Hematopoietic multipotent progenitor cell treated with erythropoietin and hydrocortisone succinate and interleukin-3 and kit ligand, for 4 days (in vitro differentiated cells): ENCODE data around the gene NRP1.
A peak's percentile ranks its signal among the peaks of the same experiment; 100 is the strongest.

Experiments used
- DNase-seq: peaks from one replicate; pipeline ENCODE4 v3.0.0-alpha.2; 2015

The NRP1 gene

DNA sequence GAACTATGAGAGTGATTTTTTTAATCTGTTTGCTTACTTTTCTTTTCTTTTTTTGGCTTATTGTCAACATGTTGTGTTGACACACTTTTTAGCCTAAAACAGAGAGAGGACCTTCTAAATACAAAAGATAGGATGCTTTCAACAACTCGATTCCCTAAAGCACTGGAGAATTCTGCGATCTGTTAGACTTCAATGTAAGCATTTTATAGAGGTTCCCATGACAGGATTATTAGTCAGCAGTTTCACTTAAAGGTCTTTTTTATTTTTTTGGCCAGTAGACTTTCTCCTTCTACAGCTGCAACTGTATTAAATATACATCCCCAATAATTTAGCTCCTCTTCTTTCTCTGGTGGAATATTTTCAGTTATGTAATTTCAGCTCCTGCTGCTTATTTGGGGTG is 12.7 kb upstream of the NRP1 start:
- no peak for DNase-seq

DNA sequence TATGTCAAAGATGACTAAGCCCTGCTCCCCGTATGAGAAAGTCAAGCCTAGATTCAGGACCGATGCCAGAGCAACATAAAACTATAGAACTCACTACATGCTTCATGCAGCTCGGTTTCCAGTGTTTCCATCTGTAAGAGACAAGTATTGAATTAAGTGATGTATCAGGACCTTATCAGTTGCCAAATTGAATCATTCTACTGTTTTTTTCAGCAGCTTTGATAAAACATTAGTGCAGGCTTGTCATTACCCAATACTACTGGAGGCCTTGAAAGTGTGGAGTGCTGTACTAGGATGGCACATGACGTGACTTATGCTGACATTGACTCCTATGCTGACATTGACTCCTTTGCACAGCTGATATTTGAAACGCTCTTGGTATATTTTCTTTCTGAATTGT is 10.8 kb upstream of the NRP1 start:
- no peak for DNase-seq

DNA sequence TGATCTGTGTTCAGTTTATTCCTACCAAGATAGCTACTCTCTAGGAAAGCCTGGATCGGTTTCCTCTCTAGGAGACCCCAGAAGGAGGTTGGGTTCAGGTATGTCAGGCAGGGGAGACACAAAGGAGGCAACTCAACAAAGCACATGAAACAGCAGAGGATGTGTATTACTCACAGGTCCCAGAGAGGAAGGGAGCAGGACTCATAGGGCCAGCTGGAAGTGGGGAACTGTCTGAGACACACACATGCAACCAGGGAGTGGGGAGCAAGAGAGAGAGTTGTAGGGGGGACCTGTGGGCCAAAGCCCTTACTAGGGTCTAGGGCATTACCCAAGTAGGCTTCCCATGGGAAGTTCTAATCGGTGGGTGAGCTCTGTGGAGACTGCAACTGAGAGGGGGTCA is 10.2 kb upstream of the NRP1 start:
- no peak for DNase-seq

DNA sequence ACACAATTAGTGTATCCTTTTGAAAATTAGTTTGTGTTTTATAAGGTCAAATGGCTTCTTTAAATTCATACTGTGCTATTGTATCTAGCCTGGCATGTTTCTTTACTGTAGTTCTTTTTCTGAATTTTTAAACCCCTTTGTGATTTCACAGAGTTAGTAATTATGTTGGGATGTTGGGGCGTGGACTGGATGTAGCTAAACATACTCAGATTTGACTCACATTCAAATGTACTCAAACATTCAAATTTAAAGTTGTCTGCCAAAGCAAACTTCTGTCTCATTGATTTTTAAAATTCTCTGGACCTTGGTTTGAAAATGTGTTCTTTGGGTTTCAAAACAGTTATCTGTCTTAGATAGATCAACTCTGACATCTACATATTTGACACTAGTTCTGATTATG is 7.2 kb upstream of the NRP1 start:
- DNase-seq: no peak

DNA sequence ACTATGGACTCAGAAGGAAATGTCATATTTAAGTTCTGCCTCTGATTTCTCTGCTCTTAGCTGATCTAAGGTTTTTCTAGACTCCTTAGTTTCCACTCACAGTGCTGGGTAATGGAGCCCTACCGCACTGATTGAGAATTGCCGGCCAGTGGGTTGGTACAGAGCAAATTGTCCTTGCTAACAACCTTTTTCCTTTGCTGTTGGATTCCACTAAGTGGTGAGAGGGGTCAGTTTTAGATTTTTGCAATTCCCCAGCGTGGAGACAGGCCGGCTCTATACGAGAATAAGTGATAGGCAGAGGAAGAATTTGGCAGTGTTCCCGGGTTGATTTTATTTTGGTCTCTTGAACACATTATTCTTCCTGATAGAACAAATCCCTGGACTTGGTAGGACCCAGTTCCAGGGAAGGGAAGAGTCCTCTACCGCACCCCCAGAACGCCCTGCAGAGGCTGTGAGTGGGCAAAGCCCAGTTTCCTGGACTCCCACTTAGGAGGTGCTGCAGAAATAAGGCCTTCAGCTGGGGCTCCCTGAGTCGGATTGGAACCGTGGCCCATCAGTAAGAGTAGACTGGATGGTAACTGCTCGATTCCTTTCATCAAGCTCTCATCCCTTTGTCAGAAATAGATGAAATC is 3.0 kb upstream of the NRP1 start:
- DNase-seq: no peak

DNA sequence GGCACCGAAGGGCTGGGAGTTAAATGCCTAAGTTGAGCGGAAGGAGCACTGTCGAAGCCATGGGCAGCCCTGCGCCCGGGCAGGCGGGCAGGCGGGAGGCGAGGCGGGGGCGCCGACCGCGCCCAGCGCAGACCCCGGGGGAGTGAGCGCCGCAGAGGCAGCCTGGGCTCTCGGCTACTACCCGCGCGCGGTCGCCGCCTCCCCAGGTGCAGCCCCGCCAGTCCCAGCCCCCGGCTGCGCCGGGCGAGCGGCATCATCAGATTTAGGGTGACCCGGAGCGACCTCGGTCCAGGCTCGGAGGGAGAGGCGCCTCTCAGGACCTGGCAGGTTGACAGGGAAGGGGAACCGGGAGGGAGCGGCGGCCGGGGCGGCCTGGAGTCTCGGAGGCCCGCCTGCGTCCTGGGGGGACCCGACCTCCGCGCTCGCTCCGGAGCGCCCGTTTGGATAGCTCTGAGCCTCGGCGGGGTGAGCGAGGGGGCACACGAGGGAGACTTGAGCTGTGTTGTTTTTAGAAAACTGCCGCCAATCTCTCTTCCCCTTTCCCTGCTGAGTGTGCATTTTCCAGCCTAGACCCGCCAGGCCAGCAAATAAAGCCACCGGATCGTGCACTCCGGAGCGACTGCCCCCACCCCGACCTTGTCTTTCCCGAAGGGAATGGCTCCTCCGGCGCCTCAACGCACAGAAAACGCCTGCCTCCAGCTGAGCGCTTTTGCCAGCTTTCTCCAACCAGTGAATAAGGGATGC is 2.3 kb upstream of the NRP1 start:
- no peak for DNase-seq

DNA sequence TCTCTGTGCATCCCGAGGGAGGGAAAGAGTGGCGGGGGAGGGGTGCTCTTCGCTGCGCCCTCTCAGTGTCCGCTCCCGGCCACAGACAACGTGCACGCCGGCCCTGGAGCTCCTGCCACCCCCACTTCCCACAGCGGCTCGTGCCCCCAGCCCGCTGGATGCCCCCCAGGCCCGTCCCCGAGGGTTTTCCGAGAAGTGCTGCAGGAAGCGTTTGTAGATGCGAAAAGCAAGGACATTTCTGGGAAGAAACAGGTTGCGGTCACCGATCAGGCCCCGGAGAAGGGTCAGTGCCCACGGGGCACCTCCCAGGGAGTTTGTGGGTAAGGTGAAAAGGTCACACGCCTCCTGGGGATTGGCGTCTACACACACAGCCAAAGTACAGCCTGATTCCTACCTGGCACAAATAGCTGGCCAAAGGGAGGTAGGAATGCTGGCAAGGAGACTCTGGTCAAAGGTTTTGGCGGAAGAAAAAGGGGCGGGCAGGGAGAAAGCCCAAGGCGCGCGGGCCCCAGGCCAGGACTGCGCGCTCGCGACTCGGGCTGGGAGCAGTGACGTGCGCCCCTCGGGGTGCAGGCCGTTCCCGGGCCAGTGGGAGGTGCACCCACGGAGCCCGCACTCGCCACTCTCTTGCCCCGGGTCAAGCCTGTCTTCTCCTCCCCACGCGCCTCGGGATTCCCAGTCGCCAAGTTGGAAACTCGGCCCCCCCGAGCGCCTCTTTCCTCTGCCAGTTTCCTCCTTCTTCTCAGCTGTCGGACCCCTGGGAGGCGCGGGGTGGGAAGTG is 1.5 kb upstream of the NRP1 start:
- DNase-seq: no peak

DNA sequence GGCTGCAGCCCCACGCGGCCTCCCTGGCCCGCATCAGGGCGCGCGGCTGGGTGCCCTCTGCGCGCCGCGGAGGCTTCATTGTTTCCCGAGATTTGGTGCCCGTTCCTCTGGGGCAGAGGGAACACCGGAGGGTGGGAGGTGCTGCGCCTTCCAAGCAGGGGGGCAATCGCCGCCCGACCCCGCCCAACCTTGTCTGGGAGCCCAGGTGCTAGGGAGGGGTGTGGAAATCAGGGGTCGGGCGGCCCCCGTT is 1.0 kb upstream of the NRP1 start:
- no peak for DNase-seq

DNA sequence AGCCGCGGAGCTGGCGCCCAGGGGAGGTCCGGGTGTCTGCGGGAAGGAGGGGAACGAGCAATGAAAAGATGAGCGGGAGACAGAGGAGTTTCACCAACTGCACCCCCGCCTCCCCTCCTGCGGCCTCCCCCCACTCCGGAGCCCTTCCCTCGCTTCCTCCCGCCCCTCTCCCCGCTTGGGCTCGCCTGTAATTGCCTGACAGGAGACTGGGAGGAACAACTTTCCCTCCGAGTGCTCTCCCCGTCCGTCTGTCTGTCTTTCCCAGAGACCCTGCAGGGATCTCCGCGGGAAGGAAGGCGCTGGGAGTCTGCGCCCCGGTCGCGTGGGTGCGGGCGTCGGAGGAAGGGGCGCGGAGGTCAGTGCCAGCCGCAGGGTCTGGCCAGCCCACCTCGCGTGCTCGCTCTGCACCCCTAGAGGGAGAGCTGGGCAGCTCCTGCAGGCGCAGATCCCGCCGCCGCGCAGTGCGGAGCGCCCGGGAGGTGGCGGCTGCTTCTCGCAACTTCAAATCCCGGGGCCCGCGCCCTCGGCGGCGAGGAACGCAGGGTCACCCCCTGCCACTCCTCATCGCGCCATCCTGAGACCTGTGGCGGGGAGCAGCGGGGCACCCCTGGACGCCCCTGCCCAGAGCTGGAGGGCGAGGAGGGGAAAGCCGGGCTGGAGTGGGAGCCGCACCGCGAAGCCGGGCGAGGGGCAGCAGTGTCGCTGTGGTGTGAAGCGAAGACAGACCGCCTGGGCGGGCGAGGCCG is 511 bp upstream of the NRP1 start:
- peak; percentile 54 for DNase-seq

DNA sequence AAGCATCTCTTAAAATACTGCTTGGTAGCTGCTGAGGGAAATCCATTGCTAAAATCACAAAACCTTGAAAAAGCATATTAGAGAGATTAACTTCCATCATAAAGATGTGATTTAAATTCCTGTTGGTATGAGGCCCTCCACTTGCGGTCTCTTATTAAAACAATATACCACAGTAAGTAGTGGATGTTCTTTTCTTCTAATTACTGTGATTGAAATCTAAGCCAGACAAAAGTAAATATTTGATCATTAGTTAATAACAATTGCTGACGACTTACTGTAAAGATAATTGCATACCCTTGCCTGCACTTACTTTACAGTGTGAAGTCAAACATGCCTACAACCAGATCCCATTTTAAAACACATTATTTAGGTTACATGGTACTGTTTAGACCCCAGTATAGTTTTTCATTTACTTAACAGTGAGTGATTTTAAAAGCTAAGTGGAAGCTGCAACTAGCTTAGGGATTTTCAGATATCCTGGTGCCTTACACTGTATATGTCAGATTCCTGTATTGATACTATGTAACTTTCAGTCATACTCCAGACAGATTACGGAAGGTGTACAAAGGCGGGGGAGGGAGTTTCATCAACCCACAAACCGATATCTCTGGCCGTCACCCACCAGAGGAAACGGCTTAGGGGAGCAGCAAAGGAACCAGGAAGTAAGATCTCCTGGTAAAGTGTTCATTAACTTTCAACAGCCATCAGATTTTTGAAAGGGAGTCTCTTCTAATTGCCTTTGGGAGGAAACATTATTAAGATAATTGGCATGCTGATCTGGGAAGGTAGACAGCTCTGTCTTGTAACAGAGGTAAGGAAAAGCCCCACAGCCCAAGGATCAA is 986 bp downstream of the NRP1 start:
- DNase-seq: peak; percentile 72

DNA sequence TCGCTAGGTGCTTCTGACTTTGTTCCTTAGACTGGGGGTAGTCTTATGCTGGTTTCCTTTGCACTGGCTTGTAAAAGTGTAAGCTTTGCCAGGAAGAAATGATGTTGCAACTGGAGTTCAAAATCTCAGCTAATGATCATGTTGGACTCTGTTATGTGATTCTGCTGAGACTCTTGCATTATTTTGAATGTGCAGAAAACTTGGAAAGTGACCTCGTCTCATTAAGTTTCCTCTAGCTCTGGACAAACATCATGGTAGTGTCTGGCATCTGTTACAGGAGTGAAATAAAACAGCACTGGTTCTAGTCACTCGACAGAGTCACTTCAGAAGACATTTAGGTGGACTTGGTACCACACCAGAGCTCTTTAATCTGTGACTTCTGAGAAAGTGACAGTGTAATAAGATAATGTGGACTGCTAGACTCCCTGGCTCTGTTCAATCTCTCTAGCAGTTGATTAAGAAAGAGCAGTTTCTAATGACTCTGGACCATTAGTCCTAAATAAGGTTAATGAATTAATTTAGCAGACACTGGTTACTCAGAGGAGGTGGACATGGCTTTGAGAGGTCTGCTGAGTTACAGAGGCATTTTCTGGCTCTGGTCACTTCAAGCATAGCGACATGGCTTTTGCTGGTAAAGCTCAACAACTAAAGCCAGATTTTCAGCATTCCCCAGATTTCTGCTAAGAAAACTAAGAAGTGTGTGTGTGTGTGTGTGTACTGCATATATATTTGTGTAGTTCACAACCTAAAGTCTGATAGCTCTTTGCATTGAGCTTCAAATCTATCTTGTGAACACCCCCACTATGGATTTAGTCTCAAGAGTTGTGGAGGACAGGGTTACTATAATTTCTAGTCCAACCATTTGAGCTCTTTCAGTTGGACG is 2.0 kb downstream of the NRP1 start:
- DNase-seq: no peak

DNA sequence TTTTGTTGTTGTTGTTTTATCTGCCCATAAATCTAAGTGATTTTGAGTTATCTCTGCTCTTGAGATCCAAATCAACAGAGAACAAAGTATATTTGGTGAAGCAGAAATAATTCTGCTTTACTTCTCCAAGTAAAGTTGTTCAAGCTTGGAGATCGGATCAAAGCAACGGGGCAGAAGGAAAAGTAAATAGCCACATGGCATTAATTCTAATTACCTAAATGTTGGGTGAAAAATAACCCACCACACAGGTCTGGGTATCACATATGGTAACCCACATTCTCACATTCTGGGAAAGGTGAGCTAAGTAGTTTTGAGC is 3.1 kb downstream of the NRP1 start:
- no peak for DNase-seq

DNA sequence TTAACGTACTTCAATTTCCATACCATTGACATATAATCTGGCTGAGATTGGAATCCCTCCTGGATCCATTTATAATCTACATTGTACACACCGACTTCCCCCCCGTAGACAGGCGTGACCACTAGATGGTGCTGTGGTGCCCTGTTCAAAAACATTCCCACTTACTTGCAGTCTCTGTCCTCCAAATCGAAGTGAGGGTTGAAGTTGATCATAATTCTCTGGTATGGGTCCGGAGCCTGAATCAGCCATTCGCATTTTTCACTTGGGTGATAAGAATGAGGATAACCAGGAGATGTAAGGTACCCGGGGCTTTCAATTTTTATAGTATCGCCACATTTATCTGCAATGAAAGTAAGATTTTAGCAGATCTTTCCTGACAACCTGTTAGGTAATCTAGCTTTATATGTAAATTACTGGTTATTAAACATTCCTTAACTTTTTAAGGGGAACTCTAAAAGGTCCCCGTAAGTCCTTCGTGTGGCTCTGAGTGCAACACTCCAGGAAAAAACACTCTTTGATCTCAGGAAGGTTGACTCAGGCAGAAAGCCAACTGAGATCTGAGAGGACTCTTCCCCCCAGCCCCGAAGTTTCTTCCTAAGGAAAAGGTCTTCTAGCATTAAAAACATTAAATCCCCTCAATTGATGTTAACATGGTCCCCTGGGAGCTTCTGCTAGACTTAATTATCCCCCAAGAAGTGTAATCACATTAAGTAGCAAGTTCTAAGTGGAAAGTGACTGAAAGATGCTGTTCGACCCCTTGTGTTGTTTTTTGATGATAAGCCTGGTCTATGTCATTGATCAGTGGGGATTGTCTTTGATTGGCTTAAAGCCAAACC is 3.7 kb downstream of the NRP1 start:
- peak; percentile 78 for DNase-seq

DNA sequence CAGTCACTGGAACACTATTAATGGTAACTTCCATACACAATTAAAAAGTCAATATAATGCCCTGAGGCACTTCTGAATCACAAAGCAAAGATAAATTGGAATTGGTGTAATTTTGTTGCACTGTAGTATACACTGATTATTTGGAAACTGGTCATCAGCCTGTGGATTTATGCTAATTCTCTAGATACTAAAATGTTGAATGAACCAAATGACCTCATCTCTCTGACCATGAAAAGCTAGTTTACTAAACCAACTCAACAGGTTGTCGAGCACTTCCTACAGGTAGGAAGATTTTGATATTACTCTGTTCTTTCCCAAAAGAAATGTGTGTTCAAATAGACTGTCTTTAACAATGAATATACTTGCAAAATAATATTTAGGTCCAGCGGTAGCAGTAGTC is 5.3 kb downstream of the NRP1 start:
- no peak for DNase-seq

DNA sequence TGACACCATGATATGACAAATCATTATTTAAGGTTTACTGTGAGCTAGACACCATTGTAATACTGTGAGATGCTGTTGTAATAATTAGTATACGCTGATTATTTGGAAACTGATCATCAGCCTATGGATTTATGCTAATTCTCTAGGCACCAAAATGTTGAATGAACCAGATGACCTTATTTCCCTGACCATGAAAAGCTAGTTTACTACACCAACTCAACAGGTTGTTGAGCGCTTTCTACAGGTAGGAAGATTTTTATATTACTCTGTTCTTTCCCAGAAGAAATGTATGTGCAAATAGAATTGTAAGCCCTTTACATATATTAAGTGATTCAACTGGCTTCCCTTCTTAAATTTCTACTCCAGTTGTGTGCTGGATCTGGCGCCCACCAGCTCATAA is 6.2 kb downstream of the NRP1 start:
- no peak for DNase-seq

DNA sequence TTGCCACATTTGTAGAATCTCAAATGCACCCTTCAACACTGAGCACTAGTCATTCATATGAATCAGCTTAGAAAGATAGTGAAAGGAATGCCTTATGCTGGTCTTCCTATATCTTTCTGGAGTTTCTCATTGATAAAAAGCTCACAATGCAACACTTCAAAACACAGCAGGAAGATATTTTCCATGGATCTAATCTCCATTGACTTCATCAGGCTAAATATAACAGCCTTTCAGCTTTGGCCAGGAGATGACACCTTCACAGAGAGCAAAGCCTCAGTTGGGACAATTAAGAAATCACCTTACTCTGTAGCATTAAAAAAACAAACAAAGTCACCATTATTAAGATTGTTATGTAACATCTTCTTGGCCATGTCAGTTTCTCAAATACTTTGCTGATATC is 6.7 kb downstream of the NRP1 start:
- no peak for DNase-seq

DNA sequence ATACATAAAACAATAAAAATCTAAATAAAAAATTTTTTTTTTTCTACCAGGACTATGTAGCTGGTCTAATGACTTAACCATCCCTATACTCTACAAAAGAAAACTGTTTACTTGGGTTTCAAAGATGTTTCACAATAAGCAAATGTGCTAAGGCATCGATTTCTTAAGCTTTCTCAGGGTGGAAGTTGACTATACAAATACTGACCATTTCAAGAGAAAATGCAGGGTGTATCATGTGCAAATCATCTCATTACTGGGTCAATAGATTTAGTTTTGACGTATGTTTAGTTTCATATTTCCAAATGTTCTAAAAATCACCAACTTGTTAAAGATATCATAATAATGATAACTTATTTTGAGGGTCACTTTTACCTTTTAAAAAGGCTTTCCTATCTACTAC is 7.5 kb downstream of the NRP1 start:
- DNase-seq: no peak

DNA sequence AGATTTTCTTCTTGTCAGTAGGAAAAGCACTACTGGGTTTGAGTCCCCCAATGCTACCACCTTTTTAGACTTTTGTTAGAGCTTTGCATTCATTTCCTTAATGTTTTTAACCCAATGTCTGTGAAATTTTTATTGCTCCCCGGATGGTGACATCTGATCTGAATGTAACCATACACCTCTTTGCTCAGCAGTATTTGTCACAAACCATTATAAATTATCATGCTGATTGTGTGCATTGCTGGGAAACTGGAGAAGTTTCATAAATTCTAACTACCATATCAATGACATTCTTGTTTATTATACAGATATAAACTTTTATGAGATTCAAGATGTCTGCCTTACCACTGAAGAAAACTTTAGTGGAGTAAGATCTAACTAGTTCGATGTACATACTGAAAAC is 8.5 kb downstream of the NRP1 start:
- DNase-seq: no peak

DNA sequence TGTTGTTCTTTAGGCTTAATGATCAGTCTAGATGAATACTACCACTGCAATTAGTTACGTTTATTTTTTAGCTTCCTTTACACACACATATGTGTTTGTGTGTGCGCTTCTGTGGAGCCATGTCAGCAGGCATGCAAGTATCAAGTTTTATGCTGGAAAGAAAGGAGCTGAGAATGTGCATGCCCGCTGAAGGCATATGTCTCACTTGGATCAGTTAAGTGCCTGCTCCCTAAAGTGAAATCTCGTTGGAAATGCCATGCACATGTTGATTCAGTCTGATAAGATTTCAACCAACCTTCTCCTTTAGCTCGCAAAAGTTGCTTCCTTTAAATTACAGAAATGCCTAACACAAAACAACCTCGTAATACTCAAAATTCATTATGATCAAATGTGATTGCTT is 10.7 kb downstream of the NRP1 start:
- DNase-seq: no peak

DNA sequence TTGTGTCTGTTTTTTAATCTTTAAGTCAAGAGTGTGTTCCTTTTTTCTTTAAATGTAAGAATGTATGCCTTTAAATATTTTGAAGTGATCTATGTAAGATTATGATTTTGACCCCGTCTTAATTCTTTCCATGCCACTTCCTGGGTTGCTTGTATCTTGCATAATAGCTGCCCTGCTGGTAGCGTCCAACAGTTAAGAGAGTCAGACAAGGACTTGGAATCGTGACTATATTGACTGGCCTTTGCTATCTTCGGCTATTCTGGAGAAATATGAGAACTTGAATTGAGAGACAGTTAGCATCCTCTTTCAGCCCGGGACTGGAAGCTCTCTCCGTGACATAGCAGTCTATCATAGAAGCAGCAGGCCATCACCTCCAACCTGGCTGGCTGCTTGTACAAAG is 13.0 kb downstream of the NRP1 start:
- DNase-seq: no peak

DNA sequence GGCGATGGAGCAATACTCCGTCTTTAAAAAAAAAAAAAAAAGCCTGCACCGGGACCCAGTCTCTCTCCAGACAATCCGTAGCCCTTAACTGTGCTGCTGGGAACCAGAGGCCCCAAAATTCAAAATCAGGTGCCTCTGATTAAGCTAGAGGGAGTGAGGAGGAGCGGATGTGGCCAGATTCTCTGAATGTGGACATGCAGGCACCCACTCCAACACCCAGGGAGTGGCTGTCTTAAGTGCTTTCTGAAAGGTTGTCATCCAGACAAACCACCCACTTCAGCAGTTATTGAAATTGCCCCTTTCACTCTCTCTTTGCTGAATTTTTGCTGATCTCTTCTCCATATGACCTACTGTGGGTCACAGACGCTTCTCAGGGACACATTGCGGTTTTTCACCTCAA is 14.2 kb downstream of the NRP1 start:
- DNase-seq: no peak
